Measurements from ENCODE around the gene CFAP74. TPM values are rescaled to one million over a fixed set of nuclear protein-coding genes. Genes with fewer than 3 reads are reported as not detected.

Gene CFAP74
- total RNA-seq, 2 experiments from 2014 or later = 0.31 to 0.46 TPM

DNA sequence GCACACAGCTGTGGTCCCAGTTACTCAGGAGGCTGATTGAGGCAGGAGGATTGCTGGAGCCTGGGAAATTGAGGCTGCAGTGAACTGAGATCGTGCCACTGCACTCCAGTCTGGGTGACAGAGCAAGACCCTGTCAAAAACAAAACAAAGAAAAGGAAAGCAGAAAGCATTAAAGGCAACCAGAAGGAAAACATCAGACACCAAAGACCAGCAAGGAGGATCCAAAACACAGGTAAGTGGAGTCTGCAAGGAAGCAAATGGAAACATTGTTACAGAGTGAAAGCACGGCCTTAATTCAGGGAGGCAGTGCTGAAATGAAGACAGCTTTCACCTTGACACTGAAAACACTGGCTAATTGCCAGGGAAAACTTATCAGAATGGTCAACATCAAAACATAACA lies 40.8 kb downstream of the CFAP74 start:
- DNase-seq = no peak
- H3K27me3 Mint-ChIP-seq = peaks cover 49% of the 10 kb centered on the region
- peaks cover 7% of the 10 kb centered on the region for H3K4me1 Mint-ChIP-seq
- H3K9me3 Mint-ChIP-seq = no peaks in the 10 kb centered on the region
- no peak overlapping the region for H3K4me3 Mint-ChIP-seq
- H3K27ac Mint-ChIP-seq = no peak overlapping the region
- H3K36me3 Mint-ChIP-seq = no peaks in the 10 kb centered on the region

DNA sequence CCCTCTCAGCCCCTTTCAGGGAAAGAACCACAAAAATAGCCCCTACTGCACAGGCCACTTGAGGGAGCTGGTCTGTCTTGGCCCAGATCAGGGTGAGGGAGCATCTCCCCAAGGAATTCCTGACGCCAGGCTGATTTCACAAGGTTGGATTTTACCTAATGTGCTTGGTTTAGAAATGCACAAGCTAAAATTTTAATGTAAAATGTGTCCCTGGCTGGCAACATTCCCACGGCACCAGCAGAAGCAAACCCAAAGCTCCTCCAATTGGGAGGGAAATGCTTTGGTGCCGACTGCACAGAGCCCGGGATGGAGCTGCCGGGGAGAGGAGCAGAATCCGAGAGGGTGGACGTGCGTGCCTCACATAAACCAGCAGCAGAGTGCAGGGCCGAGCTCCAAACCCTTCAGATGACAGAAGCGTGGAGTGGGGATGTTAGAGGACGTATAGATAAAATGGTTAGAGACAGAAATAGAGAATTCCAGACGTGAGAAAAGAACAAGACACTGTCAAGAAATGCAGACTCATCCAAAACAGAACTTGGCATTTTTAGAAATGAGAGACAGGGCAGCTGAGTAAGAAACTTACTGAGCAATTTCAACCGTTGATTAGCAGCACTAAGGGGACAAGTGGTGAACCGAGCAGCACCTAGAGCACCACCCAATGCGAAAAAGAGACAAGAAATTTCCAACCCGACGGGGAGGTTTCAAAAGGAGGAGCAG lies 42.9 kb downstream of the CFAP74 start:
- Mint-ChIP-seq H3K9me3 (no peaks in the 10 kb centered on the region), H3K27ac (no peak overlapping the region), H3K36me3 (no peaks in the 10 kb centered on the region), H3K27me3 (peaks cover 43% of the 10 kb centered on the region), H3K4me3 (no peak overlapping the region), H3K4me1 (peaks cover 7% of the 10 kb centered on the region)
- no peak for DNase-seq

DNA sequence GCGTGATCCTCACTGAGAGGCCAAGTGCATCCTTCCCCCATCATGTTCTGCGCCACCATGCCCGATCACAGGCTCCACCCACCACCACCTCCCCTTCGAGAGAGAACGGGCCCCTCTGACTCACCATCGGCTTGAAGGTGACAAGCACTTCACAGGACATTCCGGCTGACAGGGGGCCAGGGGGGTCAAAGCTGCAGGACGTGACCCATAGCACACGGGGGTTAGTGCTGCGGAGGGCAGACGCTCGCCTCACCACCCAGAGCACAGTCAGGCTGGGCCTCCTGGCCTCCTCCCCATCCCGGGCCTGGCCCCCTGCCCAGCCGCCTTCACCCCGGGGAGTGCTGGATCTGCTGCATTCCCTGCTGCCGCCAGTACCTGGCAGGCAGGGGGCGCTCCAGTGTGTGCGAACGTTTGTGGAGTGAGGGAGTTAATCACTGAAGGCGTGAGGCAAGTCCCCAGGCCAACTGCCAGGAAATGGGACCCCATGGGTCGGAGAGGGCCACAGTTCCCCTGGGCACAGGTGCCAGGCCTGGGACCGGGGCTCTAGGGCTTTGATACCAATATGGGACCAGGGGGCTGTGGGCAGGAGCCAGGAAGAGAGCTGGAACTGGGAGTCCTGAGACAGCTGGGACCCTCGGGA lies 43.6 kb downstream of the CFAP74 start:
- H3K36me3 Mint-ChIP-seq = peaks cover under 1% of the 10 kb centered on the region
- H3K27ac Mint-ChIP-seq = no peak overlapping the region
- peak overlapping the region; percentile 37 for H3K4me3 Mint-ChIP-seq
- H3K27me3 Mint-ChIP-seq = peaks cover 43% of the 10 kb centered on the region
- peaks cover 7% of the 10 kb centered on the region for H3K4me1 Mint-ChIP-seq
- peak; percentile 85 for DNase-seq
- peaks cover under 1% of the 10 kb centered on the region for H3K9me3 Mint-ChIP-seq

DNA sequence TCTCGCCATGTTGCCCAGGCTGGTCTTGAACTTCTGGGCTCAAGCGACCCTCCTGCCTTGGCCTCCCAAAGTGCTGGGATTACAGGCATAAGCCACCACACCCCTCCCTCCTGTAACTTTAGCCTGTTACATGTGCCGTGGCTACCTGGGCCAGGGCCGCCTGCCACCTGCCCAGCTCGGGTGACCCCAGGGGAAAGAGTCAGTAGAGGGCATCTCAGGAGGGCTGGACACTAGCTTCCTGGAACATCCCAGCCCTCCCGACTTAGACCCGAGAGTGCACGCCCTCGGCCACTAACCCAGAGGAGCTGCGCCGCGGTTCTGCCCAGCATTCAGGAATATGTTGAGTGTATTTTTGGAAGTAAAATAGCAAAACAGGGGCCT lies 44.1 kb downstream of the CFAP74 start:
- Mint-ChIP-seq H3K4me1 (peaks cover 7% of the 10 kb centered on the region), H3K4me3 (no peak overlapping the region), H3K9me3 (peaks cover 1% of the 10 kb centered on the region), H3K27me3 (peaks cover 43% of the 10 kb centered on the region), H3K36me3 (peaks cover 2% of the 10 kb centered on the region), H3K27ac (no peak overlapping the region)
- DNase-seq = no peak

DNA sequence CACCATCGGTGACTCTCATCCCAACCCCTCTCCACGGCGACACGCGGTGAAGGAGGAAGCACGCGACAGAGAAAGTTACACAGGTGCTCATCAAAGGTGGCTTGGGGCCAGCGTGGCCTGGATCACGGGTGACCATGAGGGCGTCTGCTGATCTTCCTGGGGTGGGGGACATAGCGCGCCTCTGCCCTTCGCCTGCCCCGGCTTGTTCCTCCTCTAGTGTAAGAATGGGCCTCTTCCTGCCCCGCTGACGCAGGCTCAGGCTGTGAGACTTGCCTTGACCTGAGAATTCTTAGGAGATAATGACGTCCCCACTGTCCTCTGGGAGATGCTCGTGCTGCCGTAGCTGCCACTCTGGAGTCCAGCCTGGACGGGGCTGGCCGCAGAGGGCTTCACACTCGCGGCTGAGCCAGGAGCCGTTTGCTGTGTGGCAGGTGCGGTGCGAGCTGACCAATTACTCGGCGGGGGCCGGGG lies 45.5 kb downstream of the CFAP74 start:
- peaks cover 43% of the 10 kb centered on the region for H3K27me3 Mint-ChIP-seq
- no peak overlapping the region for H3K4me3 Mint-ChIP-seq
- peaks cover 7% of the 10 kb centered on the region for H3K4me1 Mint-ChIP-seq
- DNase-seq = no peak
- peaks cover 1% of the 10 kb centered on the region for H3K9me3 Mint-ChIP-seq
- H3K36me3 Mint-ChIP-seq = peaks cover 2% of the 10 kb centered on the region
- no peak overlapping the region for H3K27ac Mint-ChIP-seq

DNA sequence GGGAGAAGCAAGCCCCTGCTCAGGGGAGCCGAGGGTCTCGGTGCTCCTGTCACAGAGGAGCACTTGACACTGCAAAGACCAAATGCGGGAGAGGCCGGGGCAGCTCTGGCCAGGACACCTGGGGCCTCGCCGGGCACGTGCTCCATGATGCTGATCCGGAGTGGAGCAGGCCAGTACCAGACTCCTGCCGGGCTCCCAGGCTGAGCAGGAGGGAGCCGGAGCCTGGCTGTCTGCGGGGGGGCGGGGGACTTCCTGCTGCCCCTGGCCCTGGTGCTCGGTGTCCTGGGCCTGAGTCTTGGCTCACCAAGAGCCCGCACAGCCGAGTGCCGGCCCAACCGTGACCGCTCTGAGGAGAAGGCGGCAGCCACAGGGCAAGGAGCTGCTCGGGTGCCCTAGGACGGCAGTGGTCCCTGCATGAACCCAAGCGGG lies 46.0 kb downstream of the CFAP74 start:
- Mint-ChIP-seq H3K27me3 (peaks cover 43% of the 10 kb centered on the region), H3K36me3 (peaks cover 2% of the 10 kb centered on the region), H3K9me3 (peaks cover 1% of the 10 kb centered on the region), H3K27ac (no peak overlapping the region), H3K4me1 (peaks cover 7% of the 10 kb centered on the region), H3K4me3 (no peak overlapping the region)
- DNase-seq = no peak

DNA sequence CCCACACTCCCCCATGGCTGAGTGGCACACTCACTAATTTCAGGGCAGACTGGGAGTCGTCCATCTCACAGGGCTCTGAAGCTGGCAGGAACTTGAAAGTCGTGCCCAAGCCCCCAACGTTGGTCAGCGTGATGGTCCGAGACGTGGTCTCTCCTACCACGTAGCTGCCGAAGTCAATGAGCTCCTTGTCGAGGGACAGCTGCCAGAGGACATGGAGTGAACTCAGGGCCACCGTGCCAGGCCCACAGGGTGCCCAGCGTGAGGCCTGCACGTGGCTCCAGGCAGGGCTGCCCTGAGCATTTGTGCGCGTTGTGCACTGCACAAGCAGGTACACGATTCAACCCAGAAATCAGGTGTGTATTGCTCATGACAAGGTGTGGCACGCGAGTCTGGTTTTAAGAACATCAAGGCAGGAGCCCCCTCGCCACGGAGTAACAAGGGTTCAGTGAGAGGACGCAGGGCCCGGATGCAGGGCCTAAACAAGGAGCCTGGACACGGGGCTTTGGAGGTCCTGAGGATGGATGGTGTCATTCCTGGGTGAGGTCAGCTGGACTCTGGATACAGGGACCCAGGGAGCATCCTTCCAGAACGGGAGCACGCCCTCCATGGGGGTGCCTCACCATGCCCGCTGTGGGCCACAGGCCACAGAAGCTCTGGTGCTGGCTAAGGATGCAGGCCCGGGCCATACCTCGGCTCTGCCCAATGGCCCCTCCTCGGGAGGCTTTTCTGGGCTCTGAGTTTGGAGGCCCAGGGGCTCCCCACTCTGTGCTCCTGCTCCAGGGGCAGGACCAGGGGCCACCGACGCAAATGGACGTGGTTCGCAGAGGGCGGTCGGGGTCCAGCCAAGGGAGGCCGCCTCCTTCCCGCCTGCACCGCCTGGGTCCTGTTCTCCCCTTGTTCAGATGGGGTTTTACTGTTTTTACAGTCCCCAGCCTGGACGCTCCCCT lies 46.7 kb downstream of the CFAP74 start:
- Mint-ChIP-seq H3K4me3 (no peak overlapping the region), H3K4me1 (peaks cover 7% of the 10 kb centered on the region), H3K27ac (no peak overlapping the region), H3K27me3 (peaks cover 44% of the 10 kb centered on the region), H3K9me3 (peaks cover 1% of the 10 kb centered on the region), H3K36me3 (peaks cover 2% of the 10 kb centered on the region)
- no peak for DNase-seq

DNA sequence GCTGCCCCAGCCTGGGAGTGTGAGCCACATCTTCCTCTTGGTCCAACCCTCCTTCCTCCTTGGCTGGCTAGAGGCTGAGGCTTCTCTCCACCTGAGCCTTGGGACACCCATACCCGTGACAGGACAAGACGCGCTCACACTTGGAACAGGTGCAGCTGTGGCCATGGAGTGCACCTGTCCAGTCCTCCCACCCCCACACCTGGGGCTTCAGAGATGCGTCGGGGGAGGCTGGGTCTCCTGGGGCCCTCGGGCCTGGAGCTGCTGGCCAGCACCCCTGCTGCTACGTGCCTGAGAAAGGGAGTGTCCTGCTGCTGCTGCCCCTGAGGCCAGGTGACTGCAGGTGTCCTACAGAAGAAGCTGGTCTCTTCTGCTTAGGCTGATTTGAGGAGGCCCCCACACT lies 47.5 kb downstream of the CFAP74 start:
- DNase-seq = no peak
- H3K27ac Mint-ChIP-seq = no peak overlapping the region
- no peak overlapping the region for H3K4me3 Mint-ChIP-seq
- peaks cover 2% of the 10 kb centered on the region for H3K36me3 Mint-ChIP-seq
- peaks cover 7% of the 10 kb centered on the region for H3K4me1 Mint-ChIP-seq
- H3K27me3 Mint-ChIP-seq = peaks cover 42% of the 10 kb centered on the region
- H3K9me3 Mint-ChIP-seq = peaks cover 1% of the 10 kb centered on the region

DNA sequence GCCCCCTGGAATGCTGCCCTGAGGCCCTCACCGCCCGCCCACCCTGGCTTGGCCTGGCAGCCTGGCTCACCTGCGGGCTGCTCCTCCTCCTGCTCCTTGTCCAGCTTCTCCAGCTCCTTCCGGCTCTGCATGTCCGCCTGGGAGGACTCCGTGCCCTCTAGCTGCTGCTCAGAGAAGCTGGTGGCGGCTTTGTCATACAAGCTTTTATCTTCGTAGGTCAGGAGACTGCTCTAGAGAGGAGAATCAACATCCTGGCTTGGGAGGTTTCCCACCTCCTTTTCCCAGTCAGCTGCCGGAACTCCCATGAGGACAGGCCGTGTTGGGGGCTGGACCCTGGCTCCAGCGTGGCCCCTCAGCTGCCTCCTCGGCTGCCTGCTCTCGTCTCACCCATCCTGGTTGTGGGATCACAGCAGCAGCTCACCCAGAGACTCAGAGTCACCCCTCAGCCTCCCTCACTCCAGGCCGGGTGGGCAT lies 47.9 kb downstream of the CFAP74 start:
- H3K36me3 Mint-ChIP-seq = peaks cover 2% of the 10 kb centered on the region
- peaks cover 4% of the 10 kb centered on the region for H3K9me3 Mint-ChIP-seq
- no peak overlapping the region for H3K27ac Mint-ChIP-seq
- H3K4me3 Mint-ChIP-seq = no peak overlapping the region
- peaks cover 7% of the 10 kb centered on the region for H3K4me1 Mint-ChIP-seq
- H3K27me3 Mint-ChIP-seq = peaks cover 38% of the 10 kb centered on the region
- no peak for DNase-seq

DNA sequence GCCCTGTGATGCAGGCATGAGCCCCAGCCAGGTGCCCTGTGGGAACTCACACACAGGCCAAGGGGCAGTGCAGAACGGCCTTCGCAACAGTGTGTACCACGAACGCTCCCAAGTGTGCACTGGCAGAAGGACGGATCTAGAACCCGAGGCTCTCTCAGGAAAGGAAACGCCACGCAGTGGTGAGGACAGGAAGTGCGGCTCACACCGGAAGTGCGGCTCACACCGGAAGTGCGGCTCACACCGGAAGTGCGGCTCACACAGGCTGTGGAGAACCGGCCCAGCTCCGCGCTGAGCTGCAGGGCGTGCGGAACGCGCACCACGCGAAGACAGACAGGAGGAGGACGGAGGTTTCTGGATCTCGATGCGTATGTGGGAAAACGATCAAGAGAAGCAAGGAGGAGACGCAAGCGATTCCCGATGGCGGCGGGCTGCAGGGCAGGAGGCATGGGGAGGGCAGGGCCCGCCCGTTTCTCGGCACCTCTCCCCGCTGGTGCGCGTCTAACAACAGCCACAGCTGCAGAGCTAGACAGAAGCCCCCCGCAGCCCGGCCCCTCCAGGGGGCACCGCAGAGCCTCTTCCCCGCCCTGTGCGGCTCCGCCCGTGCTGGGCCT lies 48.6 kb downstream of the CFAP74 start:
- H3K4me3 Mint-ChIP-seq = no peak overlapping the region
- peaks cover 2% of the 10 kb centered on the region for H3K36me3 Mint-ChIP-seq
- peaks cover 4% of the 10 kb centered on the region for H3K9me3 Mint-ChIP-seq
- DNase-seq = no peak
- H3K27ac Mint-ChIP-seq = peak overlapping the region; percentile 67
- peaks cover 32% of the 10 kb centered on the region for H3K27me3 Mint-ChIP-seq
- H3K4me1 Mint-ChIP-seq = peaks cover 5% of the 10 kb centered on the region

DNA sequence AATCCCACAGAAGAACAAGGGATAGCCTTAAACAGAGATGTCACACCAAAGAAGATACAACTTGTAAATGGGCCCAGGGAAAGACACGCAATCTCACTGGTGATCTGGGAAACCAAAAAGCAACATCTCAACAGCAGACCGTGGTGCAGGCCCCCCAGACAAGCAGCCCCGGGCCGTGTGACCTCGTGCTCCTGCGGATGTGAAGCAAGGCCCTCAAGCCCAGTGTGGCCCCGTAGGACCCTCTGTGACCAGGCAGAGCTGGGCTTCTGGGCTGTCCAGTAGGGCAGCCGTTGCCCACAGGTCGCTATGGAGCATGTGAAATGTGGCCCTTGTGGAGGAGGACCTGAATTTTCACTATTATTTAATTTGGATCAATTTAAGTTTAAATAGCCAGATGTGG lies 49.6 kb downstream of the CFAP74 start:
- no peak for DNase-seq
- H3K36me3 Mint-ChIP-seq = peaks cover 2% of the 10 kb centered on the region
- H3K27ac Mint-ChIP-seq = no peak overlapping the region
- peaks cover 27% of the 10 kb centered on the region for H3K27me3 Mint-ChIP-seq
- H3K4me1 Mint-ChIP-seq = no peaks in the 10 kb centered on the region
- no peak overlapping the region for H3K4me3 Mint-ChIP-seq
- H3K9me3 Mint-ChIP-seq = peaks cover 4% of the 10 kb centered on the region

DNA sequence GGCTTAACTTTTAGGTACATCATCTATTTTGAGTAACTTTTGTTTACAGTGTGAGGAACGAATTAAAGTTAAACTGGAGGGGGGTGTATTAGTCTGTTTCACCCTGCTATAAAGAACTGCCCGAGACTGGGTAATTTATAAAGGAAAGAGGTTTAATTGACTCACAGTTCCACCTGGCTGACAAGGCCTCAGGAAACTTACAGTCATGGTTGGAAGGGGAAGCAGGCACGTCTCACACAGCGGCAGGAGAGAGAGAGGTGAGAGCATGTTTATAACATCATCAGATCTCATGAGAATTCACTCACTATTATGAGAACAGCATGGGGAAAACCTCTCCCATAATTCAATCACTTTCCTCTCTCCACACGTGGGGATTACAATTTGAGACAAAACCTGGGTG lies 52.6 kb downstream of the CFAP74 start:
- Mint-ChIP-seq H3K4me1 (no peaks in the 10 kb centered on the region), H3K4me3 (no peak overlapping the region), H3K36me3 (peaks cover 2% of the 10 kb centered on the region), H3K27ac (no peak overlapping the region), H3K9me3 (peaks cover 4% of the 10 kb centered on the region), H3K27me3 (peaks cover 15% of the 10 kb centered on the region)
- DNase-seq = no peak

DNA sequence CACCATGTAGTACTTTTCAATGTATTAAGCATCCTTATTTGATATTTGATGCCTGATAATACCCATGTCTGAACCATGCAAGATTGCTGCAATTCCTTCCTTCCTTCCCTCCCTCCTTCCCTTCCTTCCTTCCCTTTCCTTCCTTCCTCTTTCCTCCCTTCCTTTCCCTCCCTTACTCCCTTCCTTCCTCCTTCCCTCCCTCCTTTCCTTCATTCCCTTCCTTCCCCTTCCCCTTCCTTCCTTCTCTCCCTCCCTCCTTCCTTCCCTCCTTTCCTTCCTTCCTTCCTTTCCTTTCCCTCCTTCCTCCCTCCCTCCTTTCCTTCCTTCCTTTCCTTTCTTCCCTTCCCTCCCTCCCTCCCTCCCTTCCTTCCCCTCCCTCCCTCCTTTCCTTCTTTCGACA lies 54.8 kb downstream of the CFAP74 start:
- Mint-ChIP-seq H3K4me3 (no peak overlapping the region), H3K36me3 (no peaks in the 10 kb centered on the region), H3K9me3 (peaks cover 3% of the 10 kb centered on the region), H3K4me1 (no peaks in the 10 kb centered on the region), H3K27me3 (peaks cover 15% of the 10 kb centered on the region), H3K27ac (no peak overlapping the region)
- no peak for DNase-seq

DNA sequence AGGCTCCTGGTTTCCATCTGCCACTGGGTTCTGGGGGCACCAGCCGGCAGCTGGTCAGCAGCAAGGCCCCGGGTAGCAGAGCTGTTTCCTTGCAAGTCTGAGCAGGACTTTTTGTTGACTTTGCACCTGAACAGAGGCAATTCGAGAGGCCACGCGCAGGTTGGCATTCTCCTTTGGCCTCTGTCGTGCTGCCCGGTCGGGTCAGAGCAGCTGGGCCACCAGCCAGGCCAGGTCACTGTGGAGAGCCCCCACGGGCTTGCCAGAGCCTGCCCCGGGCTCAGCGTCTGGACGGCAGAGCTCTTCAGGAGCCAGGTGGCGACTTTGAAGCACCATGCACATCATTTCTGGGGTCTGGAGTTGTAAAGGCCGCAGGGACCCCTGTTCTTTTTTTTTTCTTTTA lies 56.1 kb downstream of the CFAP74 start:
- no peak for DNase-seq
- Mint-ChIP-seq H3K27ac (no peak overlapping the region), H3K36me3 (no peaks in the 10 kb centered on the region), H3K9me3 (peaks cover 3% of the 10 kb centered on the region), H3K4me3 (no peak overlapping the region), H3K4me1 (no peaks in the 10 kb centered on the region), H3K27me3 (peaks cover 12% of the 10 kb centered on the region)

DNA sequence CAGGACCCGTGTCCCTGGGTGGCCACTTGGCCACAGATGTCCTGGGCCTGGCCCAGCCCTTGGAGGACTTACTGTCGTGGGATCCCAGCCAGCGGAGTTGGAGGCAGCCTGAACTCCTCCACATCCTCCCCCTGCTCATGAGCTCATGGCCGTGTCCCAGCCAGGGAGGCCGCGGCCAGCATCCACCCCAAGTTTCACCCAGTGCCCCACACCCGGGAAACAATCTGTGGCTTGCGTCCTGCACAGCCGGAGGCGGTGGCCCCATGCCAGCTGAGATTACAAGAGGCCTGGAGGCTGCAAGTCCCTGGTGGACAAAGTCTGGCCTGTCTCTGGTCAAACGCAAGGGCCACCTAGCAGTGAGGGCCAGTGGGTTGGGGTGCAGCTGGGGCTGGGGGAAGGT lies 57.0 kb downstream of the CFAP74 start:
- Mint-ChIP-seq H3K4me3 (no peak overlapping the region), H3K36me3 (no peaks in the 10 kb centered on the region), H3K27ac (no peak overlapping the region), H3K9me3 (peaks cover 3% of the 10 kb centered on the region), H3K4me1 (no peaks in the 10 kb centered on the region), H3K27me3 (peaks cover 6% of the 10 kb centered on the region)
- DNase-seq = no peak
